Activated naive CD4-positive, alpha-beta T cell treated with Interleukin-2 at 50 U/mL for 16 hours (primary cell): ENCODE measurements around the gene HECTD2.
"Not testable (repeated sequence)": the region's sequence is repeated elsewhere in the genome, so short reads cannot be mapped to it uniquely, and the experiment has no call there.

Experiments
- DNase-seq: peaks from one replicate; pipeline ENCODE4 v3.0.0-alpha.2; 2020

HECTD2 gene

DNA sequence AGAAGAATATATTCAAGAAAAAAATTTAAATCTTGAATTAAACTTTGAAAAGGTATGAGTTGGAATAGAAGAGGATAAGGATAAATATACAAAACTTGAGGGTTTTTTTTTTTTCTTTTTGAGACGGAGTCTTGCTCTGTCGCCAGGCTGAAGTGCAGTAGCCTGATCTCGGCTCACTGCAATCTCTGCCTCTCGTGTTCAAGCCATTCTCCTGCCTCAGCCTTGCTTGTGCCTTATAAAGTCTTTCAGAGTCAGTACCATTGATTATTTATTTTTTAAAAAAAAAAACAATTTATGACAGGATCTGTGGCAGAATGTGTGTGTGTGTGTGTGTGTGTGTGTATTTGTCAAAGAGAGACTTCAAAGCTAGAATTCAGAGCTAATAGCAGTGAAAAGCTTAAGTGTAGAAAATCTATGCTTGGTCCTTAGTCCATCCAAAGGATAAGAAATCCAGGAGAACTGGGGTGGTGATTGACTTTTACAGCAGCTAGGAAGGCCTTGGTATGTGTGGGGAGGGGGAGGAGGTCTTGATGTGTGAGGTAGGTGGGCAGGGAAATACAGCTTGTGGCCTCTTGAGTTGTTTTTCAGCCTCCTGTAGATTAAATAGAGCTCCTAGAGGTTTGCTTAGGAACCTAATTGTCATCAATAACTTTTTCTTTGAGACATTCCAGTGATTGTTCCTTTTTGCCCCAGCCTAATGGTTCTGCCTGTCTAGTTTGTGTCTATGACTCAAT, 2.4 kb downstream of the HECTD2 start:
- DNase-seq = no peak

DNA sequence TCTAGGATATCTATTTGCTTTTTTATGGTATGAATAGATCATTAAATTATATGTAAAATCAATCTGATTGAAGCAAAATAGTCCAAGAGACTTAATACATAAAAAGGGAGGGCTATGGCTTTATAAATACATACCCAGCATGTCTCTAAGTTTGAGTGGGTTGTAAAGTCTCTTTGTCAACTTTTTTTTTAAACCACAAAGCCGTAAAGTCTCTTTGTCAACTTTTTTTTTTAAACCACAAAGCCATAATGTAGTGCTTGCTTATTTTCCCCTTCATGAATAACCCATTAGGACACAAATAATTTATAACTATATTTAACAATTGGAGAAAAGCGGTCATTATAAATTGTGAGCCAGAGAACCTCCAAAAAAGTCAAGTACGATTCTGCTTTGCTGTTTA, 5.7 kb downstream of the HECTD2 start:
- DNase-seq = no peak

DNA sequence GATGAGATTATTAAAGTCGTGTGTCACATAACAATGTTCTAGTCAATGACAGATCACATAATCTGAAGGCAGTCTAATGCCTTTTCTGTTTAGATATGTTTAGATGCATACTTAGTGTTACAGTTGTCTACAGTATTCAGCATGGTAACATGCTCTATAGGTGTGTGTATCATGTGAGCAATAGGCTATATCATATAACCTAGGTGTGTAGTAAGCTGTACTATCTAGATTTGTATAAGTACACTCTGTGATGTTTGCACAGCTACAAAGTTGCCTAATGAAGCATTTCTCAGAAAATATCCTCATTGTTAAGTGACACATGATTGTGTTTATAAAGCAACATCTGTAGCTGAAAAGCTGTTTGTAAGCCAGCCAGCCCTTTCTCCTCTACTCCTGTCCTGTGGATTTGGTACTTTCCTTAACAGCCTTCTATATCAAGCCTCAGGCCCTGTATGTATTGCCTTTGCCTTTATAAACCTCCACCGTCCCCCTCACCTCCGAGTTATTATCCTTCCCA, 6.3 kb downstream of the HECTD2 start:
- no peak for DNase-seq

DNA sequence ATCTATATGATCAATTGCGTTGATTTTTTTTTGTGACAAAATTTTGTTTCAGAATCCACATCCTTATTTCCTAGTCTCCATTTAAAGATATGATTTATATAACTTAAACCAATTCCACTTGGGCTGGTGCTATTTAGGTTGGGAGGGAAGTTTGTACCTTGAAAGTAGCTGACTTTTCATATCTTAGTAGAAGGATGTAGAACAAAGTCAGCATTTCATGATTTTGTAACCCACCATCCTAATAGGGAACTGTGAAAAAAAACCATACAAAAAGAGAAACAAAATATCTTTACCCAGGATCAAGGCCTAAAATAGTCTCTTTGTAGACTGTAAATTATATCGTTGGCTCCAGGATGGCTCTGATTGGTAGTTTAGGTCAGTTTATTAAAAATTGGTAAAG, 8.3 kb downstream of the HECTD2 start:
- no peak for DNase-seq

DNA sequence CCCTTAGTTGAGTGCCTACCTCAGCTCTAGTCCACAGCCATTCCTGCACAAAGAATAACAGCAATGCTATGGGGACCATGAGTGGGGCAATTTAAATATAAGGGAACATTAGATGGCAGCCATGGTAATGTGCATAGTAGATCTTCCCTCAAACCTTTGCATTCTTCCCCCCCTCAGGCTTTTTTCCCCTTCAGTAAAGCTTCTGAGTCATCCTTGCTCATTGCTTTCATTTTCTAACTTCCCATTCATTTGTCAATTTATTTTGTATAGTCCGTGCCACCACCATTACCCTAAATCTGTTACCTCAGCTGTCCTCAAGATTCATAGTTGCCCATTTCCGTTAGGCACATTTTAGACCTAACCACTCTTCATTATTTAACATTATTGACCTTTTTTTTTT, 10.7 kb downstream of the HECTD2 start:
- DNase-seq = no peak

DNA sequence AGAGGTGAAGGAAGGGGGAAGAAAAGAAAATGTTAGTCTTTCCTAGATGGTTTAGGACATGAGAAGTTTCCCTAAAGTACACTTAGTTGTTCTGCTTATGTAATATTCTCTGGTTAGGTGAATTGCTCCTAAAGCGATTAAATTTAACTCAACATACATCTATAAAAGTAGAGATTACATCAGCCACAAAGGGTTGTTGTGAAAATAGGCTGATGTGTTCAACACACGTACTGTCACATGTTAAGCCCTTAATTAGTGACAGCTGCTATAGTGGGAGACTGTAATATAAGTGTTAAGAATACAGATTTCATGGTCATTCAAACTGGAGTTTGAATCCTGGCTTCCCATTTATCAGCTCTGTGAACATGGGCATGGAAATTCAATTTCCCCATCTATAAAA, 12.8 kb downstream of the HECTD2 start:
- no peak for DNase-seq

DNA sequence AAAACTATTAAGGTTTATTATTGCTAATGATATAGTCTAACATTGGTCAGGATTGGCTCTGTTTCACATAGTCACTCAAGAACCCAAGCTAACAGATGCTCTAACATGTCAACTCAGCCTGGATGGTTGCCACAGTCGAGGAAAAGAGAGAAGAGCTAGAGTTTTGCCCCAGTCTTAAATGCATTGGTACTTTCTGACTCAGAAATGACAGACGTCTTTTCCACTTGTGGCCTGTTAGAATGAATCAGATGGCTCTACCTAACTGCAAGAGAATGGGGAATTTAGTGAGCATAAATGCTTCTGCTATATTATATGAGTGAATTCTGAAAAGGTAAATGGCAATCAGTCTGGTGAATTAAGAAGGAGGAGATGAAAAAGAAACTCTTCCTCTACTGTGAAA, 13.9 kb downstream of the HECTD2 start:
- no peak for DNase-seq

DNA sequence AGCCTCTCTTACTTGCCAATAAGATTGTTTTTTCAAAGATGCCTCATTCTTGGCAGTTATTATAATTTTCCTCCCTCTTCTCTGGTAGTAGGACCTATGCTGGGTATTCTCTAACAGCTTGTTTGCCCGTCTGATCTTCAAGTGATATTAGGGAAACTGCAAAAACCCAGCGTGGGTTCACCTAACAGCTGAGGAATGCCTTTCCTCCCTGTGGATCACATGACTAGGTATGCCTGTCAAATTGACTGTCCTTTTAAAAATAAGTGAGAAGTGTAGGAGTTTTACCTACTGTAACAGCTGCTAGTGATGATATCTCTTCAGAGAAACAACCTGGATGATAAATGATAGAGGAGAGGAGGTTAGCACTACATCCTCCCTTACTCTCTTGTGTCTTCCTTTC, 22.0 kb downstream of the HECTD2 start:
- no peak for DNase-seq

DNA sequence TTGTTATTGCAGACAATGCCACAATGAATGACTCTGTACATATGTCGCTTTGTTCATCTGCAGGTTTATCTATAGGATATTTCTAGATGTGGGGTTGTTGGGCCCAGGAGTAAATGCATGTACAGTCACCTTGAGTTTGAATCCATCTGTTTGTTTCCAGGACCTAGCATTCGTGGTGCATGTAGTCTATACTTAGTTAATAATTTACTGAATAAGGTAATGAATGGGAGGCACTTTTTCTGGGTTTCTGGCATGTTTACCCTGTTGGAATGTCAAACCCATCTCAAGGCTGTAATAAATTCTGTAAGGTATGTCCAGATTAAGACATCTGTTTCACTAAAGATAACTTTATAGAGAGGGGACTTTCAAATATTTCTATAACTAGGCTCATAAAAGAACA, 23.5 kb downstream of the HECTD2 start:
- DNase-seq = no peak

DNA sequence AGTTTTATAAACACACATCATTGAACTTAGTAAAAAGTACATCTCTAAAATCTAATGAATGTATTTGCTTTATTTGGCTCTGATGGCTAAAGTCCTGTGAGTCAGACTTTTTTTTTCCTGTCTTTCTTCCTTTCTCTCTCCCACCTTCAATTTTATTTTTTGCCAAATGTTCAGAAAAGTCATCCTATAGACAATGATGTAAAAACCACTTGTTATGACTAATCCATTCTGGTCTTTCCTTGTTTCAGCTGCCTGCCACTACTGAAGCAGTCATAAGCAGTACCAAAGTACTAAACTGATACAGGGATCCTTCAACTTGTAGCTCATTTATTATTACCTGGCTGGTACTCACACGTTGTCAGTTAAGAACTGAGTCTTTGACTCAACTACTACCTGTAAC, 23.9 kb downstream of the HECTD2 start:
- DNase-seq = no peak

DNA sequence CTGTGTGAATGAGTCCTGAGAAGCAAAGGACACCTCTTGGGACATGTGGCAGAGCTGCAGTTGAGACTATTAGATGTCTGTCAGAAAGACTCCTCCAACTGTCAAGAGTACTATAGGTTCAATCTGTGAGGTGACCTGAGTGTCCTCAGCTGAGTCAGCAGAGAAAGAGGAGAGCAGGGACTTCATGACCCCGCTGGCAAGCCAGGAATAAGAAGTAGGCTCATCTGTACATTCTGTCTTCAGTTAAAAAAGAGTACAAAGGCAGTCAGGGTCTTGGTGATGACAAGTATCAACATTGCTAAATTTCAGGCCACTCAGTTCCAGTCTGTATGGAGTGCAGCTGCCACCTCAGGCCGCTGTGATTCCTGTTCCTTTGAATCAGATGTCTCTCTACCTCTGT, 25.1 kb downstream of the HECTD2 start:
- no peak for DNase-seq

DNA sequence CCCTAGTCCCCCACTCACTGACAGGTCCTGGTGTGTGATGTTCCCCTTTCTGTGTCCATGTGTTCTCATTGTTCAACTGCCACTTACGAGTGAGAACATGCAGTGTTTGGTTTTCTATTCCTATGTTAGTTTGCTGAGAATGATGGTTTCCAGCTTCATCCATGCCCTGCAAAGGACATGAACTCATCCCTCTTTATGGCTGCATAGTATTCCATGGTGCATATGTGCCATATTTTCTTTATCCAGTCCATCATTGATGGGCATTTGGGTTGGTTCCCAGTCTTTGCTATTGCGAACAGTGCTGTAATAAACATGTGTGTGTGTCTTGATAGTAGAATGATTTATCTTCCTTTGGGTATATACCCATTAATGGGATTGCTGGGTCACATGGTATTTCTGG, 28.1 kb downstream of the HECTD2 start:
- DNase-seq = not testable (repeated sequence)

DNA sequence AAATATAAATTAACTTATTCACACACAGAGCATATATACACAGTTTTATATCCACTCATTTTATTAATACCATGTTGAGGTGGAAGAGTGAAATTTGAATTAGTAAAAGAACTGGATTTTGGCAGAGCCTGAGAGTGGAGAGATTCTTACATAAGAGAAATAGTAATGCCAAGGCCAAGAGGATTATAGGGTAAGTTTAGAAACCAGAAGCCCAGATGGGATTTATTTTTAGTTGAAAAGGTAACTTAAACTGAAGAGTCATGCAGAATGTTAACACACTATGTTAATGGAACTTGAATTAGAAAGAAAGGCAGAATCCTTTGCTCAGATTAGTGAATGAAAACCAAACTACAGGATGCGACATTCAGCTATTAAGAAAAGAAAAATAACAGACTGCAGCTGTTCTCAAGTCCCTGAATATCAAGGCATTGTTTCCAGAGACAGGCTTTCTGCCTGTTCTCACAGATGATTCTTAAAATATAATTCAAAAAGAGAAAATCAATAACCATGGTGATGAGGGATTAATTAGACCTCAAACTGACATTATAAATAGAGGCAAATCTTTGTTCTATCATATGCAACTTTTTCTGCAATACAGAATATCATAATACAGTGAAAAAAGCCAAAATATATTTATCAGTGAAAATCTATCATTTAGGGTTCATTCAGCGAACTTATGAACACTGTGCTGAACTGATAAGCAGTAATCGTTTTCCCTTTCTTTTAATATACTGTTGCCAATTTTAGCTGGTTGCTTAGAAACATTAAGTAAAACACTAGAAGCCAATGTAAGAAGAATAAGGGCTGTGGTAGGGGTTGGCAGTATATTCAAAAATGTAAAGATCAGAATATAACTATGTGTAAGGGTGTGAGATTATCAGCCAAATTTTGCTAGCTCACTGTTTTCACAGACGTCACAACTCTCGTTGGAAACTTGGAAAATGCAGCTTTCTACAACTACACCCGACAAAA, 34.4 kb downstream of the HECTD2 start:
- no peak for DNase-seq

DNA sequence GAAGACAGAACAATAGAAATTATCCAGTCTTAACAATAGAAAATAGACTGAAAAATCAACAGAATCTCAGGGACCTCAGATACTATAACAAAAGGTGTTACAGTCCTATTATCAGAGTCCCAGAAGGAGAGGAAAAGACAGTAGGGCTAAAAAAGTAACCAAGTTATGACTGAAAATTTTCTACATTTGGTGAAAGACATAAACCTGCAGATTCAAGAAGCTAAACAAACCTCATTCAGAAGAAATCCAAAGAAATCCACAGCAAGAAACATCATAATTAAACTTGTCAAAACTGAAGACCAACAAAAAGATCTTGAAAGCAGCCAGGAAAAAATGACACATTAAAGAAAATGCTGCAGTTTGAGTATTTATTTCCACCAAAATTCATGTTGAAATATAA, 41.9 kb downstream of the HECTD2 start:
- DNase-seq = no peak

DNA sequence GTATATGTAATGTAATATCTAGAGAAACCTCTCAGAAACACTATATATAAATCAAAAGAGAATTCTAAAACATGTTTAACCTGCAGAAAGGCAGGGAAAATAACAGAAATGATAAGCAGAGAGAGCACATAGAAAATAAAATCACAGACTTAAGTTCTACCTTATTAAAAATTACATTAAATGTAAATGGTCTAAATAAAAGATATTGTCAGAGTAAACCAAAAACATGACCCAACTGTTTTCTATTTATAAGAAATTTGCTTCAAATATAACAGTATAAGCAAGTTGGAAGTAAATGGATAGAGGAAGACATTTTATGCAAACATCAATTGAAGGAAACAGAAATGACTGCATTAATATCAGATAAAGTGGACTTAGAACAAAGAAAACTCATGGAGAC, 43.4 kb downstream of the HECTD2 start:
- no peak for DNase-seq

DNA sequence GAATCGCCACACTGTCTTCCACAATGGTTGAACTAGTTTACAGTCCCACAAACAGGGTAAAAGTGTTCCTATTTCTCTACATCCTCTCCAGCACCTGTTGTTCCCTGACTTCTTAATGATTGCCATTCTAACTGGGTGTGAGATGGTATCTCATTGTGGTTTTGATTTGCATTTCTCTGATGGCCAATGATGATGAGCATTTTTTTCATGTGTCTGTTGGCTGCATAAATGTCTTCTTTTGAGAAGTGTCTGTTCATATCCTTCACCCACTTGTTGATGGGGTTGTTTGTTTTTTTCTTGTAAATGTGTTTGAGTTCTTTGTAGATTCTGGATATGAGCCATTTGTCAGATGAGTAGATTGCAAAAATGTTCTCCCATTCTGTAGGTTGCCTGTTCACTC, 45.0 kb downstream of the HECTD2 start:
- not testable (repeated sequence) for DNase-seq

DNA sequence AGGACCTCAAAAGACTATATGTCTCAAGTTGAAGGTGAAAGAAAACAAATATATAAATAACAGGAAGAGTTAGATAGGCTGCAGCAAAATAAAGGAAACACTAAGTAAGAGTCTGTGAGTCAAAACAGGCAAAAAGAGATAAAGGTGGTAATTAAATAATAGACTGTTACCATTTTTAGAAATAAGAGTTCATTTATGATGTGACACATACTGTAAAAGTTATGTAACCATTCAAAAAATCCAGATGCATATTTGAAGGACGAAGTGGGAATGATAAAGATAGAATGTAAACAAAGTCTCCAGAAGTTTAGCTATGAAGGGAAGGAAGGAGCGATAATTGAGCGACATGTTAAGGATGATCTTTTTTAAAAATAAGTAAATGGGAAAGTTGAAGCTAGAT, 50.5 kb downstream of the HECTD2 start:
- no peak for DNase-seq

DNA sequence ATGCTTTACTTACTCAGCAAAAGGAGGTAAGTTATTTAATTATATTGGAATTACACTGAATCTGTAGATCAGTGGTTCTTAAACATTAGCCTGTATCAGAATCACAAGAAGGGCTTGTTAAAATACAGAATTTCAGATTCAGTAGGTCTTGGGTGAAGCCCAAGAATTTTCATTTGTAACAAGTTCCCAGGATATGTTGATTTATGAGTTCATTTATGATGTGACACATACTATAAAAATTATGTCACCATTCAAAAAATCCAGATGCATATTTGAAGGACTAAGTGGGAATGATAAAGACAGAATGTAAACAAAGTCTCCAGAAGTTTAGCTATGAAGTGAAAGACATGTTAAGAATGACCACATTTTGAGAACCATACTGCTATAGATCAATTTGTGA, 52.3 kb downstream of the HECTD2 start:
- no peak for DNase-seq

DNA sequence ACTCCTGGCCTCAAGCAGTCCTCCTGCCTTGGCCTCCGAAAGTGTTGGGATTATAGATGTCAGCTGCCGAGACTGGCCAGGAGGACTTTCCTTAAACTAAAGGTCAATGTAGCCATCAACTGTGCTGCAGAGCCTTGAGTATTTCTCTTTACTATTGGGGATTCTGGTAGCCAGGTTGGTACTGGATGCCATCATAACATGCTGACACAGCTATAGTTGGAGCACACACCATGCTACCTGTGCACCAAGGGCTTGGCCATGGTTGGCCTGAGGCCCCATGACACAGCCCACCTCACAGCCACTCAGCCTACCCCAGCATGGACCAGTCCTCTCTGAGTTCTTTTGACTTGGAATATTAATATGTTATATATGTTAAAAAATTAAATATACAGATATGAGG, 54.4 kb downstream of the HECTD2 start:
- DNase-seq = no peak

DNA sequence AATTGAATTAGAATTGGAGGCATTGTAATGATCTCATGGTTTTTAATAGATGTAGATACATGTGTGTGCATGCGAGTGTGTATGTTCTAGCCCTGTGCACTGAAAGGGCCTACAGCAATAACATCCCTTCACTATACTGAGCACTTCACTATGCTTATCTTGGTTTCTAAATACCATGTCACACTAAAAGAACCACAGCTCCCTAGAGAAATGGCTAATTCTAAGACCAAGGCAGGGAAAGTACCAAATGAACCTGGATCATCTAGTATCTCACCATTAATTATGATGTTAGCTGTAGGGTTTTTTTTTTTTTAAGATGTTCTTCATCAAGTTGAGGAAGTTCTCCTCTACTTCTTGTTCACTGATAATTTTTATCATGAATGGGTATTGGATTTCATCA, 55.1 kb downstream of the HECTD2 start:
- no peak for DNase-seq

DNA sequence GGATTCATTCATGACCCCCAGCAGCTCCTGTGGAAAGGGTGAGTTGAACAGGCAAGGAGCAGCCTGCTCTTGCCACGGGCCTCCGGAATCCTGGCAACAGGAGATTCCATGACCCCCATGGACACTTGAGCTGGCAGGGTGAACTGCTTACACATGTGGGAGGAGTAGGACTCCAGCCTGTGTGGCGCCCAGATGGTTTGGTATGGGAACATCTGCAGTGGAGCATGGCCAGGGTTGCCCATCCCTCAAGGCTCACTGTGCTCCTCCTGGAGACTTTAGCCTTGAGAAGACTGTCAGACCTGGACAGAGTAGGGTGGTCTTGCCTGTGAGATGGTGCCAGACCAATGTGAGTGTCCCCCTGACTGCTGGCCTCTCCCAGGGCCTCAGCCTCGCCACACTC, 57.0 kb downstream of the HECTD2 start:
- DNase-seq = no peak

DNA sequence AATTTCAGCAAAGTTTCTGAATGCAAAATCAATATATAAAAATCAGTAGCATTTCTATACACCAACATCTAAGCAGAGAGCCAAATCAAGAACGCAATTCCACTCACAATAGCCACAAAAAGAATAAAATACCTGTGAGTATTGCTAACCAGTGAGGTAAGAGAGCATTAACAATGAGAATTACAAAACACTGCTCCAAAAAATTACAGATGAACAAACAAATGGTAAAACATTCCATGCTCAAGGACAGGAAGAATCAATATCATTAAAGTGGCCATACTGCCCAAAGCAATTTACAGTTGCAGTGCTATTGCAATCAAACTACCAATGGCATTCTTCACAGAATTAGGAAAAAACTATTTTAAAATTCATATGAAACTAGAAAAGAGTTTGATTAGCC, 61.5 kb downstream of the HECTD2 start:
- no peak for DNase-seq

DNA sequence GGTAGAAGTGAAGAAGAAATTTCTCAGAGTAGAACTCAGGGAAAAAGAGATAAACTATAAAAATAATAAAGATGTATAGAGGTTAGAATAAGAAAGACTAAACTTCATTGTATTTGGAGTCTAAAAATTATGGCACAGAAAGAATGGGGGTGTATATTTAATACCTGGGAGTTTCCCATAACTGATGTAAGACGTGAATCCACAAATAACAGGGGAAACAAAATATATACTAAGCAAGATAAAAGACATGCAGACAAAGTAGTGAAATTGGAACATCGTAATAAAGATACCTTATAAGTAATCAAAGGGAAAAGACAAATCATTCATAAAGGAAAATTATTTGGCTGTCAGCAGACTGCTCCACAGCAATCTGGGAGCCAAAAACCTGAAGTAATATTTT, 62.8 kb downstream of the HECTD2 start:
- DNase-seq = no peak

DNA sequence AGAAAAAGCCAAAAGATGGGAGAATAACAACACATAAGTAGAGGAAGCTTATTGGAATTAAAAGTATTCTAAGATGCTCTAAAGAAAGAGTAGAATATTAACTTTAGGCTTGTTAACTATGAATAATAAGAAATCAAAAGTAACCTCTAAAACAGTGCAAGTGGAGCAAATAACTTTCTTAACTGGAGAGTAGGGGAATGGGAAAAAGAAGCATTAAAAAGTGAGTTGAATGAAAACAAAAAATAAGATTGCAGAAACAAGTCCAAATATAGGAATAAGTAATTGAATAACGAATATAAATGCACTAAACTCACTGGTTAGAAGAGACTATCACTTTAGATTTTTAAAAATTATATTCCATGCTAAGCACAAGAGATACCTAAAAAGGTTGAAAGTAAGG, 63.9 kb downstream of the HECTD2 start:
- no peak for DNase-seq
